Measurements from ENCODE around the gene PSPC1.
"Not testable (repeated sequence)": the region's sequence is repeated elsewhere in the genome, so short reads cannot be mapped to it uniquely, and the experiment has no call there.

The PSPC1 gene, protein sequence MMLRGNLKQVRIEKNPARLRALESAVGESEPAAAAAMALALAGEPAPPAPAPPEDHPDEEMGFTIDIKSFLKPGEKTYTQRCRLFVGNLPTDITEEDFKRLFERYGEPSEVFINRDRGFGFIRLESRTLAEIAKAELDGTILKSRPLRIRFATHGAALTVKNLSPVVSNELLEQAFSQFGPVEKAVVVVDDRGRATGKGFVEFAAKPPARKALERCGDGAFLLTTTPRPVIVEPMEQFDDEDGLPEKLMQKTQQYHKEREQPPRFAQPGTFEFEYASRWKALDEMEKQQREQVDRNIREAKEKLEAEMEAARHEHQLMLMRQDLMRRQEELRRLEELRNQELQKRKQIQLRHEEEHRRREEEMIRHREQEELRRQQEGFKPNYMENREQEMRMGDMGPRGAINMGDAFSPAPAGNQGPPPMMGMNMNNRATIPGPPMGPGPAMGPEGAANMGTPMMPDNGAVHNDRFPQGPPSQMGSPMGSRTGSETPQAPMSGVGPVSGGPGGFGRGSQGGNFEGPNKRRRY

DNA sequence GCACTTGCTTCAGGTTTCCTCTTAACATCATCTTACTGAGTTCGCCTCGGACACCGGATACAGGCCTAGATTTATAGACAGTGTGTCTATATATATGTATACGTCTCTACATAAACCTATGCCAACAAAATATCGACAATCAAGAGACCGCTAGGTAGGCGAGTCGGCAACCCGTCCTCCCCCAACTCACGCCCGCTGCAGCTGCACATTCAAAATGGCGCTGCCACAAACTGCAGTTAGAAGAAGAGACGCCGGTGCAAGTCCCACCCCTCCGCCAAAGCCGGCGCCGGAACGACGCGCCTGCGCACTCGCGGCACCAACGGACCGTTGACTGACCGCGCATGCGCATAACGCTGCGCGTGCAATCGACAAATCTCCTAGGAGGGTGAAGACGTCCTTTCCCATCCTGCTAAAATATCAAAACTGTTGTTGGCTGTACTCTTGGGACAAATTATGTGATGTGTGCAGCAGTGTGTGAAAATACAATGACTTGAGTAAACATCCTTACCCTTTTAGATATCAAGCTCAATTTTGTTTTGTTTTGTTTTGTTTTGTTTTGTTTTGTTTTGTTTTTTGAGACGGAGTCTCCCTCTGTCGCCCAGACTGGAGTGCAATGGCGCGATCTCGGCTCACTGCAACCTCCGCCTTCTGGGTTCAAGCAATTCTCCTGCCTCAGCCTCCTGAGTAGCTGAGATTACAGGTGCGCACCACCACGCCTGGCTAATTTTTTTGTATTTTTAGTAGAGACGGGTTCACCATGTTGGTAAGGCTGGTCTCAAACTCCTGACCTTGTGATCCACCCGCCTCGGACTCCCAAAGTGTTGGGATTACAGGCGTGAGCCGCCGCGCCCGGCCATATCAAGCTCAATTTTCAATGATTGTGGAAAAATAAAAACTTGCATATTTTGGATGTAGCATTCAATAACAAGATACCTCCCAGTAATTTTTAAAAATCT, at the start of gene PSPC1:
Gene PSPC1 (minus strand): TSS at position 219 of the 956 bp plus-strand sequence. CDS start 188 bp downstream, at position 31.
- DNase-seq = peak; percentile 8

DNA sequence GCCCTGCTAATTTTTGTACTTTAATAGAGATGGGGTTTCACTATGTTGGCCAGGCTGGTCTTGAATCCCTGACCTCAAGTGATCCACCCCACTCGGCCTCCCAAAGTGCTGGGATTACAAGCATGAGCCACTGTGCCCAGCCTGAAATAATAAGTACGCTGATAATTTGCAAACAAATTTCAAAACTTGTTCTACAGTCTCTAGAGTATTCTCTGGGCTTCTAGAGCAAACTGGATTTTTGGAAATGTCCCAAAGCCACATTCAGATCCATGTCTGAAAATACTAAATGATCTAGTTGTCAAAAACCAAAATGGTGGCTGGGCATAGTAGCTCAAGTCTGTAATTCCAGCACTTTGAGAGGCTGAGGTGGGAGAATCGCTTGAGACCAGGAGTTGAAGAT, 39.9 kb upstream of the PSPC1 start:
- DNase-seq = no peak

DNA sequence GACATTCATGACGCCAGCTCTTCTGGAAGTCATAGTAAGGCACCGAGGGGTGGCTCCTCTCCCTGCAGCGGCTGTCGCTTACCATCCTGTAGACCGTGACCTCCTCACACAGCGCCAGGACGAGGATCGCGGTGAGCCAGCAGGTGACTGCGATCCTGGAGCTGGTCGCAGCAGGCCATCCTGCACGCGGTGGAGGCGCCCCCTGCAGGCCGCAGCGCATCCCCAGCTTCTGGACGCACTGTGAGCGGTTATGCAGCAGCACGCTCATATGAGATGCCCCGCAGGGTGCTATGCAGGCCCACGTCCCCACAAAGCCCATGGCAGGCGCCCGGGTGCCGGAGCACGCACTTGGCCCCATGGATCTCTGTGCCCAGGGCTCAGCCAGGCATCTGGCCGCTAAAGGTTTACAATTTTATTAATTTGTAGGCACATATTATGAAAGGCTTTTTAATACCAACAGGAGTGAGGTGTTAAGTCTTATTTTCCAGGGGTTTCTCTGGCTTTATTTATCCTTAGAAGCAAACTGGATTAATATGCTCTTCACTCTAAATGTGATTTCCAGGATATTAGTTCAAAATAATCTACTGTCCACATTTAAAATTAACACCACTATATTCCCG, 35.6 kb upstream of the PSPC1 start:
- no peak for DNase-seq

DNA sequence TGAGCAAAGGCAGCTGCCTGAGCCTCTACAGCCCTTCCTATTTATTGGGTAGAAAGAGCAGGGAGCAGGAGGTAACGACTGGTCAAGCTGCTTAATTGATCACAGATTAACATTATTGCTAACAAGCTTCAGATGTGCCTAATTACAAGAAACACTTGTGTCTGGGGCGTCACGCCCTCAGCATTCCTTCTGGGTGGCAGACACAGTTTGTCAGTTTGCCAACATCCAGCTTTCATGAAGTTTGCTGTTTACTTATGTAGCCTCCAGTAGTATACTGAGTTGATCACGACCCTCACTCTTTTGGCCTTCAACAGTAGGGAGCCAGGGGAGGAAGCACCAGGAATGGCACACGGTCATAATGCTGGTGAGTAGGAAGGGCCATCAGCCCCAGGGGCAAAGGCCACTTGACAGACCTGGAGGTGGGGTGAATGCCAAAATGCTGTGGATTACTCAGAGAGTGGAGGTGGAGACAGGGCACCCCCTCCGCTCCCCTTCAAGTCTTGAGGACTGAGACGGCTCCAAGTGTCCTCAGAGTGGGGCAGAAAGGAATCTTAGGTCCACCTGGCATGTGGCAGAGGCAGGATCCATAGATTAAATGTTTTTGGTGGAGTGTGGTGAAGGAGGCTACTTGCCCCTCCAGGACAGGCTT, 34.9 kb upstream of the PSPC1 start:
- no peak for DNase-seq

DNA sequence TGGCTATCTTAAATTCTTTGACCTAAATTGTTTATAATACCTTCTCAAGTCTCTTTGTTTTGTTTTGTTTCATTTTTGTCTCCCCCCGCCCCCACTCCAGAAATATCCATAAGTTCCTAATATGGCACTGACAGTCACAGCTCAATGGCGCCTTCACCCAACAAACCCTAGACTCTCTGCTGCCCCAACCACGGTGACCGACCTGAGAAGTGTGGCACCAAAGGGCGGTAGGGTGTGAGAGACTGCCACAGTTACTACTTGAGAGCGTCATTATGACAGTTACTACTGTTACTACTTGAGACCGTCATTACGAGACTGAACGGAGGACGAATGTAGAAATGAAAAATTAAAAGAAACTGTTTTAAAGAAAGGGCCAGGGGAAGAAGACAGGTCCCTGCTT, 34.4 kb upstream of the PSPC1 start:
- DNase-seq = no peak

DNA sequence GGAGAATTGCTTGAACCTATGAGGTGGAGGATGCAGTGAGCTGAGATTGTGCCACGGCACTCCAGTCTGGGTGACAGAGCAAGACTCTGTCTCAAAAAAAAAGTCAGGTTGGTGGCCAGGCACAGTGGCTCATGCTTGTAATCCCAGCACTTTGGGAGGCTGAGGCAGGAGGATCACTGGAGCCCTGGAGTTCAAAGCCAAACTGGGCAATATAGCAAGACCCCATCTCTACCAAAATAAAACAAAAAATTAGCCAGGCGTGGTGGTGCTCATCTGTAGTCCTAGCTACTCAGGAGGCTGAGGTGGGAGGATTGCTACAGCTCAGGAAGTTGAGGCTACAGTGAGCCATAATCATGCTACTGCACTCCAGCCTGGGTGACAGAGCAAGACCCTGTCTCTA, 33.1 kb upstream of the PSPC1 start:
- not testable (repeated sequence) for DNase-seq

DNA sequence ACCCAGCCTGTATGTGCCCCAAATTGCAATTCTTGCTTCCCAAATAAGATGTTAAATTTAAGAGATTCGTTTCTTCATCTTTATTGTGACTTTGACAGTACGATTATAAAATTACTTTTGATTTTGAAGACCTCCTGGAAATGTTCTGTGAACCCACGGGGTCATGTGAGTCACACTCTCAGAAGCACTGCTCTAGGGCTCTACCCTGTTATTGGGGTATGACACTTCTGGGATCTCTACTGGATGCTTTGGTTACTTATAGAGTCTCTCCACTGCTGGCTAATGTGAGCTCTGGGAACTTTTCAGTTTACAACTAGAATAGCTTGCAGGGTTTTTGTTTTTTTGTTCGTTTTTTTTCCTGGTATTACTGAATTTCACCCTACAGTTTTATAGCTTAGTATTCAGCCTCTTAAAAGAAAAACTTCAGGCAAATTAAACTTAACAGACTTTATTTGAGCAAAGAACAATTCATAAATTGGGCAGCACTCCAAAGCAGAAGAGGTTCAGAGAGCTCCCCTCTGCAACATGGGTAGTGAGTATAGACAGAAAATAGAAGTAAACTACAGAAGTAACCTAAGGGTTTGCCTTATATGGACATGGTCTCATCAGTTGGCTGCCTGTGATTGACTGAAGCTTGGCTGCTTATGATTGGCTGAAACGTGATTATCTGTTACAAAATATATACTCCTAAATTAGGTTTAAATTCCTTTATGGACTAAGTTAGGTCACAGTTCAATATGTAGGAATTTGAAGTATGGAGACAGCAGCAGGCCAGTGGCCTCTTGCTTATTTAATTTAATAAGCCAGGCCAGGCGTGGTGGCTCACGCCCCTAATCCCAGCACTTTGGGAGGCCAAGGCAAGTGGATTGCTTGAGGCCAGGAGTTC, 28.5 kb upstream of the PSPC1 start:
- DNase-seq = no peak

DNA sequence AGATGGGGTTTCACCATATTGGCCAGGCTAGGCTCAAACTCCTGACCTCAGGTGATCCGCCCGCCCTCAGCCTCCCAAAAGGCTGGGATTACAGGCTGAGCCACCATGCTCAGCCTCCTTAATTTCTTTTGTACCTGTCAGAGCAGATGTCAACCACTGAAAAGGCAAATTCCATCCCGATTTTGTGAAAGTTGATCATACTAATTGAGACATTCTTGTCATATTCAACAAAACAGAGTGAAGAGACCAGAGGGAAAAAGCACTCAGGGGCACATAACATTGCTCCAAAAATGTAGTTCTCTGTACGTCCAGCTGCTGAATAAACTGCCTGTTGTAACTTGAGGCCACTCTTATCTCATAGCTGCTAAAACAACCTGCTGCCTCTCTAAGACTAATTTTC, 27.4 kb upstream of the PSPC1 start:
- DNase-seq = no peak

DNA sequence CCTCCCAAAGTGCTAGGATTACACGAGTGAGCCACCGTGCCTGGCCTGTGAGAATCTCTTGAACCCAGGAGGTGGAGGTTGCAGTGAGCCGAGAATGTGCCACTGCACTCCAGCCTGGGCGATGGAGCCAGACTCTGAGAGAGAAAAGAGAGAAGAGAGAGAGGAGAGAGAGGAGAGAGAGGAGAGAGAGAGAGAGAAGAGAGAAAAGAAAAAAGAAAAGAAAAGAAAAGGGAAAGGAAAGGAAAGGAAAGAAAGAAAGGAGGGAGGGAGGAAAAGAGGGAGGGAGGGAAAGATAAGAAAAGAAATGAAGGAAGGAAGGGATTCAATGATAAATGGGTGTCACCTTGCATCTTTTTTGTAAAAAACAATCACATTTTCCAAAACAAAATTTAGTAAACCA, 23.0 kb upstream of the PSPC1 start:
- DNase-seq = no peak

DNA sequence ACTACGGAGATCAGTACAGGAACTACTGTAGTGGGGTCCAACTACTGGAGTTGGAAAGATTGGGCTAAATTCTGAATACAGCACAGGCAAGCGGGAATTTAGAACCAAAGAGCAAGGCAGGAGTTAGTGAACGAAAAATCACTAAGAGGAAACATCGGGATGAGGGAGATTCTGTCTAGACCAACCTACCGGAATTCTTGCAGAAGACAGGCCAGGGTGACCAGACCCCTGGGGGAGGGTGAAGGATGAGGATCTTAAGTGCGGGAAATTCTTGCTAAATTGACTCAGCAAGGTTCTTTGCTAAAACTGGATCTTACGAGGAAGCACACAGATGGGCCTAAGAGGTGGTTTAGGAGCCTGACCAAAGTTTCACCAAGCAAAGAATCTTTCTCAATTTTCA, 13.2 kb upstream of the PSPC1 start:
- DNase-seq = no peak

DNA sequence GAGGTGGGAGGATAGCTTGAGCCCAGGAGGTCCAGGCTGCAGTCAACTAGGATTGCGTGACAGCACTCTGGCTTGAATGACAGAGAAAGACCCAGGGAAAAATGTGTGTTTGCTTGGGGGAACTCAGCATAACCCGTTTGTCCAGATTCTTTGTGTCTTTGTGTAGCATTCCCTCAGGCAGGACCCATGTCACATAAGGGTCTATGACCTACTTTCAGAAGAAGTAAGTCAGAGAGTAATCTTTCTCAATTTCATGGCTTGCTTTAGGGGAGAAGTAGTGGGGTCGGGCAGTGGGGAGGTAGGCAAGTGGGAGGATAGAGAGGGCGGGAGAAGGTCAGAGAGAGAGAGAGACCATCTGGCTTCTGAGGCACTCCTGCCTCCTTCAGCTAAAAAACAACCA, 11.9 kb upstream of the PSPC1 start:
- no peak for DNase-seq

DNA sequence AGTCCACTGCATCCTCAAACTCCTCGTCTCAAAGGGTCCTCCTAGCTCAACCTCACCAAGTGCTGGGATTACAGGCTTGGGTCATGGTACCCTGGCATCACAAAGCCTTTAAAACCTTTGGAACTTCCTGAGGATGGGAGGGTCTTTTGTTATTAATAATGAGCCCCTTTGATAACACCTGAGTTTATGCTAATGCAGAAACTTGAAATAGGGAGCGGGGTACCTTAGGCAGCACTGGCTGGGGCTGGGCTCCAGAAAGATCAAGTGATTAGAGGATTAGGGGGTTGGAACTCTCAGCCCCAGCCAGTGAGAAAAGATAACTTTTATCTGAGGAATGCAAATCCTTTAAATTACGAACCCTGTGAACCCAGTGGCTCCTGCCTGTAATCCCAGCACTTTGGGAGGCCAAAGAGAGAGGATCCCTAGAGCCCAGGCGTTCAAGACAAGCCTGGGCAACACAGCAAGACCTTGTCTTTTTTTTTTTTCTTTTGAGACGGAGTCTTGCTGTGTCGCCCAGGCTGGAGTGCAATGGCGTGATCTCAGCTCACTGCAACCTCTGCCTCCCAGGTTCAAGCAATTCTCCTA, 9.3 kb upstream of the PSPC1 start:
- DNase-seq = no peak

DNA sequence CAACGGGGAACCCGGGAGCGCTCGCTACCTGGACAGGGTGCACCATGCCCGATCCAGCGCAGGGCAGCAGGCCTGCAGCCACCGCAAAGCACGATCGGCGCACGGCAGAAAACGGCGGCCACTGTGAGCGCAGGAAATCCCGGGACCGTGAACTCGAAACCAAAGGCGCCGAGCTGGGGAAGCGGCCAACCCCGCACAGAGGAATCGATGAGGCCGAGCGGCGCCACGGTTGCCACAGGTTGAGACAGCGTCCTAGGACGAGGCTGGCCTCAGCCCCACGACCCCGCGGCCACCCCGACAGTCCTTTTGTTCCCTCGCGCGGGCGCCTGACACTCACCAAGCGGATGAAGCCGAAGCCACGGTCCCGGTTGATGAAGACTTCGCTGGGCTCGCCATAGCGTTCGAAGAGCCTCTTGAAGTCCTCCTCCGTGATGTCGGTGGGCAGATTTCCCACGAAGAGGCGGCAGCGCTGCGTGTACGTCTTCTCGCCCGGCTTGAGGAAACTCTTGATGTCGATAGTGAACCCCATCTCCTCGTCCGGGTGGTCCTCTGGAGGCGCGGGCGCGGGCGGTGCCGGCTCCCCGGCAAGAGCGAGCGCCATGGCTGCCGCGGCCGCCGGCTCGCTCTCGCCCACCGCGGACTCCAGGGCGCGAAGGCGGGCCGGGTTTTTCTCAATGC, 557 bp downstream of the PSPC1 start:
- no peak for DNase-seq

DNA sequence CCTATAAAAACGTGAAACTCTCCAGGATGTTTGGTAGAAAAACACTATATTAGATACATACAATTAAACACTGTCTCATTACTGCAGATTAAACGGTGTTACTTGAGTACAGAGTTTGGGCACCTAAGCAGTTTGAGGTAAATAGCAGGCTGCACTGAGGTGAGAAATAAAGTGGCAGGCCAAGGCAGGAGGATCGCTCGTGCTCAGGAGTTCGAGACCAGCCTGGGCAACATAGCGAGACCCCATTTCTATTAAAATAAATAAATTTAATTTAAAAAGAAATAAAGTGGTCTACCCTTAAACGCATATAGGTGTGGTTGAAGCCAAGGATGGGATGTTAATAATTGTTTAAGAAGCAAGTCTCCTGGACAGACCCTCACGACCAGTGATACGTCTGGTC, 1.2 kb downstream of the PSPC1 start:
- DNase-seq = no peak

DNA sequence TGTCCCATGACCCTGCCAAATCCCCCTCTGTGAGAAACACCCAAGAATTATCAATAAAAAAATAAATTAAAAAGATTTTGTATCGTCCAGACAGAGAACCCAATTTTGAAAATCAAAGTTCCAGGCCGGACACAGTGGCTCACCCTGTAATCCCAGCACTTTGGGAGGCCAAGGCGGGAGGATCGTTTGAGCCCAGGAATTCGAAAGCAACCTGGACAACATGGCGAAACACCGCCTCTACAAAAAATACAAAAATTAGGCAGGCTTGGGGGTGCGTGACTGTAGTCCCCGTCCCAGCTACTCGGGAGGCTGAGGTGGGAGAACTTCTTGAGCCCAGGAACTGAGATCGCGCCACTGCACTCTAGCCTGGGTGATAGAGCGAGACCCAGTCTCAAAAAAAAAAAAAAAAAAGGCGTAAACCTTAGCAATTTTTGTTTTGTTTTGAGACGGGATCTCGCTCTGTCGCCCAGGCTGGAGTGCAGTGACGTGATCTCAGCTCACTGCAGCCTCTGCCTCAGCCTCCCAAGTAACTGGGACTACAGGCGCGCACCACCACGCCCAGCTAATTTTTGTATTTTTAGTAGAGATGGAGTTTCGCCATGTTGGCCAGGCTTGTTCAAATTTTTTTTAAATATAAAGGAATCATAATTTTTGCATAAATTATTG, 1.9 kb downstream of the PSPC1 start:
- not testable (repeated sequence) for DNase-seq

DNA sequence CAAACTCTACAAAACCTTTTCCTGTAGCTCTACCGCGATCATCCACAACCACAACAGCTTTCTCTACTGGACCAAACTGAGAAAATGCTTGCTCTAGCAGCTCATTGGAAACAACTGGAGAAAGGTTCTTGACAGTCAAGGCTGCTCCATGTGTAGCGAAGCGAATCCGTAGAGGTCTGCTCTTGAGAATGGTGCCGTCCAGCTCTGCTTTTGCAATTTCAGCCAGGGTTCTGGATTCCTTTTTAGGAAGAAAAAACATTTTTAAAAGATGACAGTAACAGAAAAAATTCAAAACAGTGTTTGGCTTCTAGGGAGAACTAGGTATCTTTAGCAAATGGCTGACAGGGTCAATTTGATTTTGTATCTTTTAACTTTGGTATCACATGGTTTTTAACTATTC, 10.4 kb downstream of the PSPC1 start:
- DNase-seq = no peak

DNA sequence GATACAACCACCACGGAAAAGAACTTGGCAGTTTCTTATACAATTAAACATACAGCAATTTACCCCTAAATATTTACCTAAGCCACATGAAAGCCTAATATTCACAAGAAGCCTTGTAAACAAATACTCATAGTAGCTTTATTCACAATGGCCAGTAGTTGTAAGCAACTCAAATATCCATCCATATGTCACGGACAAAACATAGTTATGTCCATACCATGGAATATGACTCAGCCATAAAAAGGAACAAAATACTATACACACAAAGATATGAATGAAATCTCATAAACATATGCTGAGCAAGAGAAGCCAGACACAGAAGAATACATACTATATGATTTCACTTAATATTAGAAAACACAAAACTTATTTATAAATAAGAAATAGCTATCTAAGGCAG, 12.9 kb downstream of the PSPC1 start:
- no peak for DNase-seq

DNA sequence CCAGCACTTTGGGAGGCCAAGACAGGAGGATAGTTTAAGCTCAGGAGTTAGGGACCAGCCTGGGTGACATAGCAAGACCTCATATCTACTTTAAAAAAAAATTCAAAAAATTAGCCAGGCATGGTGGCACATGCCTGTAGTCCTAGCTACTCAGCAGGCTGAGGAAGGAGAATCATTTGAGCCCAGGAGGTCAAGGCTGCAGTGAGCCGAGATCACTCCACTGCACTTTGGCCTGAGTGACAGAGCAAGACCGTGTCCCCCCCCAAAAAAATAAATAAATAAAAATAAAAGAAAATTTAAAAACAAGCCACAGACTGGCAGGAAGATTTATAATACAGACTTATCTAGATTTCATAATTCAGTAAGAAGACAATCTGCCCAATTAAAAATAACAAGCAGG, 14.8 kb downstream of the PSPC1 start:
- no peak for DNase-seq

DNA sequence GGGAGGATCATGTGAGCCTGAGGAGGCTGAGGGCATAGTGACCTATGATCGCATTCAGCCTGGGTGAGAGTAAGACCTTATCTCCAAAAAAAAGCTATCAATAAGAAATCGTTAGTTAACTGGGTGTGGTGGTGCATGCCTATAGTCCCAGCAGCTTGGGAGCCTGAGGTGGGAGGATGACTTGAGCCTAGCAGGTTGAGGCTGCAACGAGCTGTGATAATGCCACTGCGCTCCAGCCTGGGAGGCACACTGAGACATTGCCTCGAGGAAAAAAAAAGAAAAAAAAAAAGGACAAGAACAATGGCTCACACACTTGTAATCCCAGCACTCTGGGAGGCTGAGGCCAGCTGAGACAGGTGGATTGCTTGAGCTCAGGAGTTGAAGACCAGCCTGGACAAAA, 16.2 kb downstream of the PSPC1 start:
- DNase-seq = no peak

DNA sequence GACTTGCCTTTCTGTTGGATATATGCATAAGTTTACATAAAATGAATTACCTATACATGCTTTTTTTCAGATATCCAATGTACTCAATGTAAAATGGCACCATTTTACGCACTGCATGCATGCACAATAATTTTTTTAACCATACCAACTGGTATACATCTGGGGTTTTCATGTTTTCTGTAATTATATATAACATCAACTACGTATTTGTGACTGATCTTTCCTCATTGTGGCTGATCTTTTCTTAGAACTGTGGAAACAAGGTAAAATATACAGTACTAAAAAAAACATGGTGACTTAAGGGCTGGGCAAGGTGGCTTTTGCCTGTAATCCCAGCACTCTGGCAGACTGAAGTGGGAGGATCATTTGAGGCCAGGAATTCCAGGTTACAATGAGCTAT, 18.5 kb downstream of the PSPC1 start:
- DNase-seq = no peak
